ENCODE measurements around the gene HOXB13. TPM values are rescaled to one million over a fixed set of nuclear protein-coding genes. Genes with fewer than 3 reads are reported as not detected.
A peak's percentile ranks its signal among the peaks of the same experiment; 100 is the strongest.

The HOXB13 gene
- total RNA-seq, 1 donor from 2014 or later = not detected

DNA sequence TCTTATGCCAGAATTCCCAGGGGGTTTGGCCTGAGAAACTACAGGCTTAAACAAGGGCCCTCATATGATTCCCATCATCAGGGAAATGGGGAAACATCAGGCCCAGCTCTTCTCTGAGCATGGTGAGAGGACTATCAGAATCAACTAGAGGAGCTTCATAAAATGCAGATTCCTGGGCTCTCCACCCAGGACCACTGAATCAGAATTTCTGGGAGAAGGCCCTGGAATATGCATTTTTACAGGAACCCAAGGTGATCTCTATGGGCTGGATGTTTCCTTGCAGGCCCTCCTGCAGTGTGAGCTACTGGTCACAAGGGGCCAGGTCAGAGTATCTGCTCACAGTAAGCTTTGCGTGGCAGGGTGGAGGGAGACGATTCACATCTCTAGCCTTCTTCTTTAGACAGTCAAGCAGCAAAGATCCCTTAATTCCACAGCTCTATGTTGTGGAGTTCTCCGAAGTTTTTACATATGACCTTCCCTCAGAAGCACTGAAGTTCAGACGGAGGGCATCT, 38.8 kb upstream of the HOXB13 start:
- H3K4me3 ChIP-seq (ENCODE audit: low read depth, low read length) = no peak overlapping the region
- H3K27me3 ChIP-seq (ENCODE audit: control insufficient read depth, insufficient read depth, low read length) = peaks cover 6% of the 10 kb centered on the region
- TF ChIP-seq, protein P1, sequence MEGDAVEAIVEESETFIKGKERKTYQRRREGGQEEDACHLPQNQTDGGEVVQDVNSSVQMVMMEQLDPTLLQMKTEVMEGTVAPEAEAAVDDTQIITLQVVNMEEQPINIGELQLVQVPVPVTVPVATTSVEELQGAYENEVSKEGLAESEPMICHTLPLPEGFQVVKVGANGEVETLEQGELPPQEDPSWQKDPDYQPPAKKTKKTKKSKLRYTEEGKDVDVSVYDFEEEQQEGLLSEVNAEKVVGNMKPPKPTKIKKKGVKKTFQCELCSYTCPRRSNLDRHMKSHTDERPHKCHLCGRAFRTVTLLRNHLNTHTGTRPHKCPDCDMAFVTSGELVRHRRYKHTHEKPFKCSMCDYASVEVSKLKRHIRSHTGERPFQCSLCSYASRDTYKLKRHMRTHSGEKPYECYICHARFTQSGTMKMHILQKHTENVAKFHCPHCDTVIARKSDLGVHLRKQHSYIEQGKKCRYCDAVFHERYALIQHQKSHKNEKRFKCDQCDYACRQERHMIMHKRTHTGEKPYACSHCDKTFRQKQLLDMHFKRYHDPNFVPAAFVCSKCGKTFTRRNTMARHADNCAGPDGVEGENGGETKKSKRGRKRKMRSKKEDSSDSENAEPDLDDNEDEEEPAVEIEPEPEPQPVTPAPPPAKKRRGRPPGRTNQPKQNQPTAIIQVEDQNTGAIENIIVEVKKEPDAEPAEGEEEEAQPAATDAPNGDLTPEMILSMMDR (IDR thresholded peaks at IDR 0.05; ENCODE audit: insufficient read depth, low read length, poor library complexity, severe bottlenecking) = no peak
- no peak for DNase-seq (ENCODE audit: low read depth)
- no peaks in the 10 kb centered on the region for H3K36me3 ChIP-seq (ENCODE audit: control insufficient read depth, insufficient read depth, low read length)

DNA sequence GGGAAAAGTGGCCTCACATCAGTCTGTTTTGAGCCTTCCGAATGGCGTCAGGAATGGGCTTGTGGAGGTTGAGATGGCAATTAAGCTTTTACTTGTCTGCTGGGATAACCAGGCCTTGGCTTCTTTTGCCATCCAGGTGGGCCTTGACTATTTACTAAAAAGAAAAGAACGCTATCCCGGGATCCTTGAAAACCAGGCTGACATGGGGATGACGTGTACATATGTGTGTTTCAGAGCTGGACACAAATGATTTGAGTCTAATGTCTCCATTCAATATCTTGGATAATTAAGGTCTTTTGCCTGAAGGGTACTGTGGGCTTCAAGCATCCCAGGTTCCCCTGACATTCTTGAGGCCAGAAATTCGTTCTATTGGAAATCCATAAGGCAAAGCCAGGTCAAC, 32.6 kb upstream of the HOXB13 start:
- Histone ChIP-seq H3K4me3 (ENCODE audit: low read depth, low read length) (no peak overlapping the region), H3K36me3 (ENCODE audit: control insufficient read depth, insufficient read depth, low read length) (no peaks in the 10 kb centered on the region), H3K27me3 (ENCODE audit: control insufficient read depth, insufficient read depth, low read length) (peaks cover 12% of the 10 kb centered on the region)
- TF ChIP-seq, protein P1 (IDR thresholded peaks at IDR 0.05; ENCODE audit: insufficient read depth, low read length, poor library complexity, severe bottlenecking) = no peak
- DNase-seq (ENCODE audit: low read depth) = no peak

DNA sequence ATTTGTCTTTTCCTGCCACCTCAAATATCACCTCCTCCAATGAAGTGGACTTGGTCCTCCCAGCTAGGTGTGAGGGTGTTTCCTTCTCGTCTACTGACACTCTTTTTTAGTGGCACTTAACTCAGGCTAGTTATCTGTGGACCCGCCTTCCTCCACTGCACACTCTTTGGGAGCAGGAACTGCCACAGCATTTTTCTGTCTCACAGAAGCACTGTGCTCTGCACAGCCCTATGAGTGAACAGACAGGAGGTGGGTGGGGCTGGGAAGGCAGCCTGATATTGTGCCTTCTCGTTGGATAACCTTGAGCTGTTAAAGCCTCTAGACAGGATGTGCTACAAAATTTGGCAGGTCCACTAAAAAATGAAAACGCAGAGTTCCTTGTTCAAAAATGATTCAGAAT, 31.9 kb upstream of the HOXB13 start:
- Histone ChIP-seq H3K36me3 (ENCODE audit: control insufficient read depth, insufficient read depth, low read length) (no peaks in the 10 kb centered on the region), H3K27me3 (ENCODE audit: control insufficient read depth, insufficient read depth, low read length) (peaks cover 13% of the 10 kb centered on the region), H3K4me3 (ENCODE audit: low read depth, low read length) (no peak overlapping the region)
- TF ChIP-seq, protein P1 (IDR thresholded peaks at IDR 0.05; ENCODE audit: insufficient read depth, low read length, poor library complexity, severe bottlenecking) = no peak
- no peak for DNase-seq (ENCODE audit: low read depth)

DNA sequence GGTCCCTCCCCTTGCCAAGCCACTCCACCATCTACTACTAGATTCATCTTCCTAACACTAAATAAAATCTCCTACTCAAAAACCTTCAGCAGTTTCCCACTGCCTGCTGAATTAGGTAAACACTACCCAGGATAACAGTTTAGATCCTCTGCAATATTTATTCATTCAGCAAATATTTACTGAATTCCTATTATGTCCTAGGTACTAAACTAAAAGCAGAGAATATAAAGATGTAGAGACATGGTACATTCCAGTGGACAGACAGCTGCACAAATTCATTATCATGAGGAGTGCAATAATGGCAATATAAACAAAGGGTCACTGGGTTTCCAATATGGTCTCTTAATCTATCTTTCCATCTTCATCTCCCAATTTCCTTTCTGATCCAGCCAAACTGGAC, 30.7 kb upstream of the HOXB13 start:
- peaks cover 24% of the 10 kb centered on the region for H3K27me3 ChIP-seq (ENCODE audit: control insufficient read depth, insufficient read depth, low read length)

DNA sequence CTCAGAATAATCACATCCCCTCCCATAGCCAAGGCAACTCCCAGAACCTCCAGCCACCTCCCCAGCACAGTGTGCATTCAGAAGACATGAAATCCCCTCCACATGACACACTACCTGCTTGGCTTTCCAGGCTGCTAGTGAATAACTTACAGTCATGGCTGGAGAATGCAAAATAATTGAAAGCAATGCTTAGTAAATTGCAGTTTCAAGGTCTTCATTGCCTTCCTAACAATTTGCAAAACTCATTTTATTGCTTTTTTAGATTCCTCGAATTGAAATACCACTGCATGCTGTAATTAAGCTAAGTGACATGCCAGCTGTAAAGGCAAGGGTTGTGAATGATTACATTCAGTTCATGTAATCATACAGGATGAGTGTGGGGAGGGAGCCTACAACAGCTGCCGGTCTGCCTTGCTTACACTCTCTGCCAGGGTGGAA, 29.0 kb upstream of the HOXB13 start:
- H3K36me3 ChIP-seq (ENCODE audit: control insufficient read depth, insufficient read depth, low read length) = no peaks in the 10 kb centered on the region
- DNase-seq (ENCODE audit: low read depth) = peak; percentile 16
- TF ChIP-seq, protein P1 (IDR thresholded peaks at IDR 0.05; ENCODE audit: insufficient read depth, low read length, poor library complexity, severe bottlenecking) = no peak
- H3K4me3 ChIP-seq (ENCODE audit: low read depth, low read length) = no peak overlapping the region
- H3K27me3 ChIP-seq (ENCODE audit: control insufficient read depth, insufficient read depth, low read length) = peaks cover 37% of the 10 kb centered on the region

More for the DNA sequence above, 30.7 kb upstream of the HOXB13 start:
- H3K36me3 ChIP-seq (ENCODE audit: control insufficient read depth, insufficient read depth, low read length) = no peaks in the 10 kb centered on the region
- no peak for DNase-seq (ENCODE audit: low read depth)
- no peak overlapping the region for H3K4me3 ChIP-seq (ENCODE audit: low read depth, low read length)
- TF ChIP-seq, protein P1 (IDR thresholded peaks at IDR 0.05; ENCODE audit: insufficient read depth, low read length, poor library complexity, severe bottlenecking) = no peak

DNA sequence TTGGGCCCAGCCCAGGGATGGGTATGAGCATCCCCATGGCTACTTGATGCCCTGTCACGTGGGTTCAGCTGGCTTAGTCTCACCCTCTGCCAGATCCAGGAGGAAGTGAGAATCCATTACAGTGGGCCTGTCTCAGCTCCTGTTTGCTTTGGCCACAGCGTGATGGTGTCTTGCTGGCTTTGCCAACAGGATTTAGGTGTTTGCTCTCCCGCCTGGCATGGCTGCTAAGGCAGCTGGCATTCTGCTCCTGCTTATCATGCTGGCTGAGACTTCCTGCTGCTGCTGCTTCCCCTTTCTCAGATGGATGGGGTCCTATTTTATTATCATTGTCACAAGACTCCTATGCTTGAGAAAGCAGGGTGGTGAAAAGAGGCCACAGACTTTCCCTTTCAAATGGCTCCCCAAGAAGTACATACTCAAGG, 28.3 kb upstream of the HOXB13 start:
- TF ChIP-seq, protein P1 (IDR thresholded peaks at IDR 0.05; ENCODE audit: insufficient read depth, low read length, poor library complexity, severe bottlenecking) = no peak
- Histone ChIP-seq H3K36me3 (ENCODE audit: control insufficient read depth, insufficient read depth, low read length) (no peaks in the 10 kb centered on the region), H3K27me3 (ENCODE audit: control insufficient read depth, insufficient read depth, low read length) (peaks cover 41% of the 10 kb centered on the region), H3K4me3 (ENCODE audit: low read depth, low read length) (no peak overlapping the region)
- no peak for DNase-seq (ENCODE audit: low read depth)

Measured in kidney epithelial cell (primary cell).